Measurements from ENCODE around the gene LRRC37A2.
"Not testable (repeated sequence)": the region's sequence is repeated elsewhere in the genome, so short reads cannot be mapped to it uniquely, and the experiment has no call there.

Gene LRRC37A2

DNA sequence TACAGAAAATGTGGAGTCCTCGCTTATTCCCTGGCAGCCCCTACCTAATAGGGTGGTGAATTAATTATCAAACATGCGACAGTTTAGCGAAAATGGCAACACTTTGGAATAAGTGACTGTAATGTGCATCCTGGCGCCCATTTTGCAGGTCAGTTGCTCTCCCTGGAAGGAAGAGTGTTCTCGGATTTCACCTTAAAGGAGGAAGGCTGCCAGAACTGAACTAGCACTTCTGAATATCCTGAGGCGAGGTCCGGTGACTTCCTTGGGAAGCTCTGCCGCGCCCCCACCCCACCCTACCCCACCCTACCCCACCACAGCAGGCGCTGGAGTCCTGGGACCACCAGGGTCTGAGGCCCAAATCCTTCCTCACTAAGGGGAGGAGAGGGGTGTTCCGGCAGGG, at the start of gene LRRC37A2:
LRRC37A2 (plus strand) TSS at position 301 of the 400 bp plus-strand sequence. CDS start 245 bp downstream, outside the sequence.
- not testable (repeated sequence) for DNase-seq

DNA sequence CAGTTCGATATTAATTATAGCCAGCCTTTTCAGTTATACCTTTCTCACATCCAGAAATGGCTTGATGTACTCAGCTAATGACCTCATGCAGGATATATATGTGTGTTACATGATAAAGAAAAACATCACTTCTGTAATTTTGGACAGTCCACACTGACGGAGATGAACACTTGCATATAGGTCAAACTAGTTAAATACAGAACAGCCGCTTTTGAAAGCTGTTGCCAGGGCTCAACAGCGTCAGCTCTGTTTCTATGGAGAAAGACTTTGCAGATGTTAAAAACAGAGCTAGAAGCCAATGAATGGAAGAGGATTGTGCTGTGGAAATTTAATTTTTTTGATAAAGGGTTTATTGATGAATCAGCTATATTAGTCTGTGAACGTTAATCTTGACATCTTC, 44.6 kb upstream of the LRRC37A2 start:
- DNase-seq = not testable (repeated sequence)

DNA sequence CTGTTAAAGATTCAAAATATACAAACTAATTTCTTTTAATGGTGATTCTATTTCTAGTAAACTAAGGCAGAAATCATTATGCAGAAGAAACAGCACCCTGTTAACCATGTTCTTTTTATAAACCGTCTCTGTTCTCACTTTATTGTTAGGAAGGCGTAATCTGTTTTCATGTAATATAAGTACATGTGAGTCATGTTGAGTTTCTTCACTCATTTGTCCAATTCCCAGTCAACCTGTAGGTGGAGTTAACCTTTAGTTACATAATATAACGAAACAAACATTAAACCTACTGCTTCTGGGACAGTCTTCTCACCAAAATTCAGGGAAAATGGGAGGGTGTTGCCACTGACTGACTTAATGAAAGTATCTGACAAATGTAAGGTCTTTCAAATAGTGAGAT, 37.8 kb upstream of the LRRC37A2 start:
- not testable (repeated sequence) for DNase-seq

DNA sequence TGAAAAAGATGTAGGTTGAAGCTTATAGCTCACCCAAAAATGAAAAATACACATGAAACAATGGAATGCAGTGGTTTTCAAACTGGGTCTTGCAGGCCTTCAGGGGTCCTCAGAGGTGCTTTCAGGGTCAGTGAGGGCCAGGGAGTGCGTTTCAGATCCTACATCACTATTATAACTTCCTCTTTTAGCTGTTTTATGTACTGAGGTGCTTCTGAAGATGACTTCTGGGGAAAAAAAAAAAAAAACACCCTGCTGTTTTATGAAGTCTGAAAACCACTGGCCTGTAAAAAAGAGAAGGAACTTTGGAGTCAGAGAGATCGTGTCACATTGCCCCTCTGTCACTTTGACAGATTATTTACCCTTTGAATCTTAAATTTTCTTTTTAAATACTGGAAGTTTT, 36.7 kb upstream of the LRRC37A2 start:
- not testable (repeated sequence) for DNase-seq

DNA sequence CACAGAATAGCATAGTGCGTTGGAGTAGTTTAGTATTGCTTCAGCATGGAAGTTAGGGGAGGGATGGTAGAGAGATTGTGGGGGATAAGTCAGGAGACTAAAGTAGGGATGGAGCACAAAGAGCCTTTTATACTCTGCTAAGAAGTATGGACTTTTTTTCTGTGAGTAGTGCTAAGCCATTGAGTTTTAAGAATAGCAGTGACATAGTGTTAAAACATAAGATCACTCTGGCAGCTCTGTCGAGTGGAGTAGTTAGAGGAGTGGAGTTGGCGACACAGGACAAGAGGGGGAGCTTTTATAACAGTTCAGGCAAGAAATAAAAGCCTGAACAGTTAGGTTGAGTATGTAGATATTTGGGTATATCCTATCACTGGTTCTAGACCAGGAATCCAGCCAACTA, 33.4 kb upstream of the LRRC37A2 start:
- DNase-seq = not testable (repeated sequence)

DNA sequence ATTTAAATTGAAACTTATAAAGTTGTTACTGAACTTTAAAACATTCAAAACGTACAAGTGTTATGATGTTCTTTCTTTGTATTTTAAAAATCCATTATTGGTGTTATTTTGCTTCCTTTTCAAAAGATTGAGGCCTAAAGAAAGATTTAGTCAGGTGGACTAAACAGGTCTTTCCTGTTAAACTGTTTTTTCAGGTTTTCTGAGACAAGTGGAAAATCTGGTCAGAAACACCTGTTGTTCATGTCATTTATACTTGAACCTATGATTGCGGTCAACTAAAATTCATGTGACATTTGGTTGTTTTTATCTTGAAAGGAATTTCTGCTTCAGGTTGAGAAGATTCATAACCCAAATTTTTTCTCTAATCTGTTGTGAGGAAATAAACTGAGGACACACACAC, 31.0 kb upstream of the LRRC37A2 start:
- not testable (repeated sequence) for DNase-seq

DNA sequence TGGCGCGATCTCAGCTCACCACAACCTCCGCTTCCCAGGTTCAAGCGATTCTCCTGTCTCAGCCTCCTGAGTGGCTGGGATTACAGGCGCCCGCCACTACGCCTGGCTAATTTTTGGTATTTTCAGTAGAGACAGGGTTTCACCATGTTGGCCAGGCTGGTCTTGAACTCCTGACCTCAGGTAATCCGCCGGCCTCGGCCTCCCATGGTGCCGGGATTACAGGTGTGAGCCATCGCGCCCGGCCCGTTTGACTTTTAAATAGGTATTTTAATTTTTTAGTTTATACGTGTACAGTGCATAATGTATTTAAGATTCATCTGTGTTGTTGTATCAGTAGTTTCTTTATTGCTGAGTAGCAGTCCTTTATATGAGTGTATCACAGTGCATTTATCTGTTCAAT, 20.2 kb upstream of the LRRC37A2 start:
- not testable (repeated sequence) for DNase-seq

DNA sequence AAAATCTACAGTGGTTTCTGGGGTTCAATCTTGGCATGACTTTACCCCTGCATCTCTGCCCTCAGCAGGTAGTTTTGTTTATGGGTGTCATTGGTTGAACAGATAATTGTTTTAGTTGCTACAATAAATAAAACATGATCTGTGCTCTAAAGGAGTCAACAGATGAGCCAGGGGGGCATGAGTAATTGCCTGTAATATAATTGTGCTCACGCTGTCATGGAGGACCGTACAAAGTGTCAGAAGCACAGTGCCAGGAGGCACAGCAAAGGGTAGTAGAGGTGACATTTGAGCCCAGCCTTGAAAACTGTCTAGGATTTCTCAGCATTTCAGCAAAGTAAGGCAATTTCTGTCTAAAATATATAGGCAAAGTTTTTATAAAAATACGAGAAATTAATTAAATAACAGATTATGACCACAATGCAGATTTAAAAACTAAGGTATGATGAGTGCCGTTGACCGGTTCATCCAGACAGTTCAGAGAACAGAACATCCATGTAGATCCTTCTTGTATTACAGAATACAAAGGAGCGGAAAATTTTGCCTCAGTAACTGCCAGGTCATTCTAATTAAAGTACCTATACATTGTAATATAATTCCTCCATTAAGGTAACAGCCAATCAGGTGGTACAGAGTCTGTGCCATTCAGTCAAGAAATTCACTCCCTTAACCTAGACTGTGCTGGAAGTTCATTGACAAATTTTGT, 12.7 kb upstream of the LRRC37A2 start:
- DNase-seq = not testable (repeated sequence)

DNA sequence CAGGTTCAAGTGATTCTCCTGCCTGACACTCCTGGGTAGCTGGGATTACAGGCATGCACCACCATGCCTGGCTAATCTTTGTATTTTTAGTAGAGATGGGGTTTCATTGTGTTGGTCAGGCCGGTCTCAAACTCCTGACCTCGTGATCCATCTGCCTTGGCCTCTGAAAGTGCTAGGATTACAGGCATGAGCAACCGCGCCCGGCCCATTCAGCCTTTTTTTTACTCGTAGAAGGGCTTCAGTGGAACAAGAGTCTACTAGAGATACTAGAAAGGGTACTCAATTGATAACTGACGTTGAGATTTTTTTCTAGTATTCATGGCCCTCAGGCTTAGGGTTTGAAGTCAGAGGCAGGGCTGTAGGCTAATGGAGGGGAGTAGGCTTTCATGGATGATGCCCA, 6.4 kb upstream of the LRRC37A2 start:
- DNase-seq = not testable (repeated sequence)

DNA sequence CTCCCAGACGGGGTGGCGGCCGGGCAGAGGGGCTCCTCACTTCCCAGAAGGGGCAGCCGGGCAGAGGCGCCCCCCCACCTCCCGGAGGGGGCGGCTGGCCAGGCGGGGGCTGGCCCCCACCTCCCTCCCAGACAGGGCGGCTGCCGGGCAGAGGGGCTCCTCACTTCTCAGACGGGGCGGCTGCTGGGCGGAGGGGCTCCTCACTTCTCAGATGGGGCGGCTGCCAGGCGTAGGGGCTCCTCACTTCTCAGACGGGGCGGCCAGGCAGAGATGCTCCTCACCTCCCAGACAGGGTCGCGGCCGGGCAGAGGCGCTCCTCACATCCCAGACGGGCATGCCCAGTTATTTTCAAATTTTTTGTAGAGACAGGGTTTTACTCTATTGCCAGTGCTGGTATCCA, 22.4 kb downstream of the LRRC37A2 start:
- DNase-seq = not testable (repeated sequence)

DNA sequence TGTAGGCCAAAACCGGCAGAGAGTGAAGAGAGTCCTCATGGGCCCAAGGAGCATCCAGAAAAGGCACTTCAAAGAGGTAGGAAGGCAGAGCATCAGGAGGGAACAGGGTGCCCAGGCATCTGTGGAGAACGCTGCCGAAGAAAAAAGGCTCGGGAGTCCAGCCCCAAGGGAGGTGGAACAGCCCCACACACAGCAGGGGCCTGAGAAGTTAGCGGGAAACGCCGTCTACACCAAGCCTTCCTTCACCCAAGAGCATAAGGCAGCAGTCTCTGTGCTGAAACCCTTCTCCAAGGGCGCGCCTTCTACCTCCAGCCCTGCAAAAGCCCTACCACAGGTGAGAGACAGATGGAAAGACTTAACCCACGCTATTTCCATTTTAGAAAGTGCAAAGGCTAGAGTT, 36.3 kb downstream of the LRRC37A2 start:
- DNase-seq = not testable (repeated sequence)

DNA sequence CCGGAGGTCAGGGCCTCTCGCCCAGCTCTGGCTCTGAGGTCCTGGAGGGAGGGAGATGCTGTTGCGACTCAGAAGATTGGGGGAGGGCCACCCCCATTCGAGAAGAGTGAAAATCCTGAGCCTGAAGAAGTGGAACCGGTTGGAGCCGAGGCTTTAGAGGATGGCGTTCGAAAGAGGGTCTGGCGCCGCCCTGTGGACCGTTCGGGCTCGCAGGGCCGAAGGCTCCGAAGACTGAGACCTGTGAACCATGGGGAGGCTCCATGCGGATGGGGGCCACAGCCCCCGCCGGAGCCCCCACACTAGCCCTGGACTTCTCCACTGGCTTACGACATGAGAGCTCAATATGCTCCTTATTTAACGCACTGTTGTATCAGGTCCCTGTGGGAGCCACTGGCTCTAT, 46.9 kb downstream of the LRRC37A2 start:
- DNase-seq = not testable (repeated sequence)

DNA sequence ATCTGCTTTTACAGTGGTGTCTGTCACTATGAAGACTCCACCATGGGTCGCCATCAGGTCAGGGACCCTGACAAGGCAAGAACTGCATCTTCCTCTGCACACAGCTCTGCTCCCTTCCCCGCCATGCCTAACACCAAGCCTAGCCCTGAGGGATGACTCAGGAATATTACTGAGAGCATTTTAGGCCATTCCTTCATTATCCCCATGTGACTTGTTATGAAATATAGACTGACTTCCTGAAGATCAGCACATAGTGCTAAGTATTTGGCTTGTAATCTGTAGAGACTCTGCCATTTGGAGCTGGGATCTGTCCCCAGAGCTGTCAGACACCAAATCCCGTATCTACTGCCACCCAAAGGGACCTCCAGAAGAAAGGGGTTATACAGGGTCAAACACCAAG, 47.8 kb downstream of the LRRC37A2 start:
- DNase-seq = not testable (repeated sequence)

DNA sequence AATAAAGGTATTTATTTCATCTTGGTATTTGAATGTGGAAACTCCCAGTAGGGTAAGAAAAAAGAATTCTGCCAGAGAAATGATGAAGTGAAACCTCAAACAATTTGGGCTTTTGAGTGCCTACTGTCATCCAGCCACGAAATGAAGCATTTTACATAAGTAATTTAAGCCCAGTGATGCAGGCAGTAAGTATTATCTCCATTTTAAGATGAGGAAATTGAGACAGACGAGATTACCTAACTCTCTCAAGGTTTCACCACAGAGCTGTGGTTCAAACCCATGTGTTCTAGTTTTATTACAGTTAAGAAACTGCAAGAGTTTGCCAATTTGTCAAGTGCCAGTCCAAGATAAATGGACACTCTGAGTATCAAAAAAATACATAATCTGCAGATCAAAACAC, 54.0 kb downstream of the LRRC37A2 start:
- DNase-seq = not testable (repeated sequence)

DNA sequence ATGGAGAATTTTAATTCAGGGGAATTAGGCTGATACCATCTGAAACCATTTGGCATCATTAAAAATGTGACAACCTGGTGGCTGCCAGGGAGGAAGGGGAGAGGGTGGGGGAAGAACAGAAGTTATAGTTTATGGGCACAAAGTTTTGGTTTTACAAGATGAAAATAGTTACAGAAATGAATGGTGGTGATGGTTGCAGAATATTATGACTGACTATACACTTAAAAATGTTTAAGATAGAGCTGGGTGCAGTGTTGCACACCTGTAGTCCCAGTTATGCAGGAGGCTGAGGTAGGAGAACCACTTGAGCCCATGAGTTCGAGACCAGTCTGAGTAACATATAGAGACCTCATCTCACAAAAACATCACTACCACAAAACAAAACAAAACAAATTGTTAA, 54.7 kb downstream of the LRRC37A2 start:
- not testable (repeated sequence) for DNase-seq

DNA sequence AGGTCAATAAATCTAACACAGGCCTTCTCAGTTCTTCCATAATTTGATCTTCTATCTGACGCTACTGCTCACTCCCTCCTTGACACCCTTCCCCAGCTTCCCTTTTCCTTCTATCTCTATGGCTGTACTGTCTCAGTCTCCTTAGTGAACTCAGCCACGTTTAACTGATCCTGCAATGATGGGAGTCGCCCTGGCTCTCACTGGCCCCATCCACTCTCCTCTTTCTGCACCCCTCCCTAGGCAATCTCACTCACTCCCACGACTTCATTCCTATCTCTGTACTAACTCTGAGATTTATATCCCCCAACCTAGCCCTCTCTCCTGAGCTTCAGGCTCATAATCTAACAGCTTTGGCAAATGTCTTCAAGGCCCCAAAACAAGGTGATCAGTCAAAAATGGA, 59.5 kb downstream of the LRRC37A2 start:
- not testable (repeated sequence) for DNase-seq

DNA sequence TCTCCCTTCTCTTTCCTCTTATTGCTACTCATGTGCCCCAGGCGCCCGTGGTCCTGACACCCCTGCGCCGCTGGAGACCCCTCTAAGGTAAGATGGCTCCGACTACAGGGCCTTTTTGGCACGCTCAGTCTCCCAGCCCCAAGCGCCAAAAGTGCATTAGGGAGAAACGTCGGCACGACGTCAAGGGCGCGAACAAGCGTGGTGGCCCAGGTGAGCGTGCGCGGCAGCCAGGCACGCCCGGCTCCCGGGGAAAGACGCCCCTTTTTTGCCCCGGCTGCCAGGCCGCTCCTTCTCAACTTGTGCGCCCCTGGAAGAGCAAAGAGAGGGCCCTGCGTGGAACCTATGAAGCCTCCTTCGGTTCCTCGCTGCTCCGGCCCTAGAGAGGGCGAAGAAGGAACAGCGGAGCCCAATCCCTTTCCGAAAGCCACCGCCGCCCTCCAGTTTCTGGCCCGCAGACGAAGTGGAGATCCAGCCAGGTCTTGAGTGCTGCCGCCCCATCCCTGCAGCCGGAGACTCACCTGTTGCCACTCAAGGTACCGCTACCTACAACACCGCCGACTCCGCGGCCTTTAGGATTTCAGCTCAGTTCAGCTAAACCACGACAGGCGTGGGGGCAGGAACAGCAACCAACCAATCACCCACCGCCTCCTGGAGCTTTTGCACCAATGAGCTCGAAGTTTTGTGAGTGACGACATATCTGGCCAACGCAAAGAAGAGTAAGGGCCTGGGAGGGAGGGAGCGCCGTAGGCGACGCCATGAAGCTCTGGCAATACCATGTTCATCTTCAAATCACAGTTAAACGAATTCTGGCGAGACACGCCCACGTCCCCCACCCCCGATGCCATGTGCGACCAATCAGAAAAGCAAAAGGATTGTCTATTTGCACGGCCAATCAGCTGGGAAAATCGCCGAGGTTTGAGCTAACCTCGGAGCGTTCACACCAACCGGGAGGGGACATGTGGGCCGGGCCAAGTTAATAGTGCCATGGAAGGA, 67.1 kb downstream of the LRRC37A2 start, which contains the start of gene ARL17A:
ARL17A (minus strand) TSS at position 609 of the 993 bp plus-strand sequence. CDS start 3,369 bp downstream, outside the sequence.
- not testable (repeated sequence) for DNase-seq

DNA sequence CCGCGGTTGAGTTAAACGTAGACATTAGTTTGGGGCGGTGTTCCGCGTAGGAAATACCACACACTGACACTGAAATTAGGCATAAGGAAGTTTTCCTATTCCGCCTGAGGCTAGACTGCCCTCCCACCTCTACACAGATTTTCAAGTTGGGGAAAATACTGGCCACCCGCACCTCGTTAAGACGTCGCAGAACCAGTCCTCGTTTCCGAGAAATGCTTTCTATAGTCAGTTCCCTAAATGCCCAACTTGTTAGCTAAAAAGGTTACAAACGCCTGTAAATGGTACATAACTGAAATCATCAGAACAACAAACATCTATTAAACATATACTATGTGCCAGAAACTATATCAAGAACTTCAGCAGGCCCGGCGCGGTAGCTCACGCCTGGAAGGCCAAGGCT, 67.8 kb downstream of the LRRC37A2 start:
- DNase-seq = not testable (repeated sequence)

DNA sequence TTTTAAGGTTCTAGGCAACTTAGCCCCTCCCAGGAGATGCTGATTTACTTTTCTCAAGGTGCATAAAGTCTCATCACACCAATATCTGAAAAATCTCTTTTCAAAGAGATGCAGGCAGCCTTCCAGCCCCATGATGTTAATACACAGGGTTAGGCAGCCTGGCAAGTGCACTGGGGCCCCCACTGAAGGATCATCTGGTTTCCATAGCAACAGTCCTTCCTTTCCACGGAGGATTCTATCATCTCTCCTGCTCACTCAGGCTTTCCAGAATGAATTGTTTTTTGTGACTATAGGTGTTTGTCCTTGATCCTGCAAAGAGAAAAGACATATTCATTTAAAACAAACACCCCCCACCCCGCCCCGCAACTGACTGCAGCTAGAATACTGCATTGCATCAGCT, 73.2 kb downstream of the LRRC37A2 start:
- not testable (repeated sequence) for DNase-seq

DNA sequence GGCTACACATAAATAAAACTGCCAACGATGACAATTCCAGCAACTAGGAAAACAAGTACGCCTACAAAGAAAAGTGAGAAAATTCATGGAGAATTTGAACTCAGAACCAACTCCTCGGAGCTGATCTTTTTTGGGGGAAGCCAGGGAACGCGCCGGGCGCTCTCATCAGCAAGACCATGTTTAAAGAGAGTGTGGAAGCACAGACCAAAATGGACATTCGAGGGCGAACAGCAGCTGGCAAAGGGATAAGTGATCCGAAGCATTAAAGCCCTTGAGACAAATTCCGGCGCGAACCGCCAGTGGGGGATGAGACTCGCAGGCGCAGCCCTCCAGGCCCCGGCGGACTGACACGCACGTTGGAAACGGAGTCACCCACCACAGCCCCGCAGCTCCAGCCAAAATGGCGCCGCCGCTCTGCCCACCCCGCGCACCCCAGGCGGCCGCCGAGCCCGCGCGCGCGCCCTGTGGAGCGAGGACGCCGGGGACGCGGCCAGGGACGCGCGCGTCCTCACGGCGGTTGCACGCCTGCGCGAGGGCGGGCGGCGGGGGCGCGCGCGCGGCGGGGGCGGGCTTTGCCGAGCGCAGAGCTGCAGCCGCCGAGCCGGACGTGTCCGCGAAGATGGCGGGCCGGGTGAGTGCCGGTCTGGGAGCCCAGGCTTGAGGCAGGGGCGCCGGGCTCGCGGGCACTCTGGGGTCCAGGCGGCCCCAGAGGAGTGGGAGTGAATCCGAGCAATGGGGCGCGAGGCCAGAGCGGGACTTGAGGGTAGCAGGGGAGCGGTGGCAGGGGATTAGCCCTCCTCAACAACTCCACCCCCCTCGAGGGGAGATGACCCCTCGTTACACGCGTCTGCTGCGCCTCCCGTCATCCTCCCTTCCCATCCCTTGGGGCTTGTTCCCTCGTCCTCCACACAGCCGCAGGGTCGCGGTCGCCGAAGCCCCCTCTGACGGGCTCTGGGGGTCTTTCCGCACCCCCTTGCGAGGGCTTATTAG, 78.2 kb downstream of the LRRC37A2 start, which contains the start of gene NSF:
NSF (plus strand) TSS at position 513 of the 990 bp plus-strand sequence; CDS start at position 620, 107 bp downstream.
- DNase-seq = not testable (repeated sequence)

DNA sequence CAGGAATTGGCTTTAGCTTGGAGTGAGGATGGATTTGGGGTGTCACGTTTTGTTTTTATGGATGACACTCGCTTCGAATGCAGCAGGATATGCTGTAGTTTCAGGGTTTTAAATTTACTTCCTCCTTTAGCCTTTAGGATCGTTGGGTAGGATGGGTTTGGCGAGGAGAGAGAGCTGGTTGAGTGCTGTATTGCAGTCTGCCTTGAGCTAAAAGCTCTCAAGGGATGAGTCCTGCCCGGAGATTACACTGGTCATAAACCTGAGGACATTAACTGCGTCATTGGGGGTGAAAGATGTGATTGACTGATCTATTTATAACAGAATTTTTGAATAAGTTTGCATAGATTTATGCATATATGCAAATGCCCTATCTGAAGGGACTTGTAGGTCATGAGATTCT, 79.1 kb downstream of the LRRC37A2 start:
- DNase-seq = not testable (repeated sequence)

DNA sequence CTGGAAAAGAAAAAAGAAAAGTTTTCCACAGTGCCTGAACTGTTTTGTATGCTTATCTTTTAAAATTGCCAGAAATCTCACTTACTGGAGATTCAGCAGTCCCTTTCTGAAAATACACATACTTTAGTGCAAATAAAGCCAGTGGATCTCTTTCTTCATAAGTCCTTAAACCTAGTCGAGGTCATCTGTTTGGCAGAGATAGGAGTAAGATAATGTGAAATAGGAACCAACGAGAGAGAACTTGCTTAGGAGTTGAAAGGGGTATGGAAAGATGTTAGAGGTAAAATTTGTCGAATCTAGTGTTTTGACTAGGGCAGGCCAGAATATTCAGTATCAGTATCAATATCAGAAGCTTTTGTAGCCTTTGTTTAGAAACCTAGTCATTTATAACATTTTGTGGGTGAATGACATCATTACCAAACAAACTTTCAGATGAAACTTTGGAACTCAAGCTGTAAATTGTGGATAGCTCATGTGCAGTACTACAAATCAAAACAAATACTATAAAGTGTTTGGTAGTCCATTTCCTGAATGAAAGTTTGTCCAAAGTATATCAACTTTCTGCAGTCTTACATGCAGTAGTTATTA, 86.2 kb downstream of the LRRC37A2 start:
- not testable (repeated sequence) for DNase-seq

Data from NCI-H1105 (cell line).